HG03108 (cell line): ENCODE measurements around the gene HEMGN.
"Not testable (repeated sequence)": the region's sequence is repeated elsewhere in the genome, so short reads cannot be mapped to it uniquely, and the experiment has no call there.

Experiments used
- ATAC-seq: cut with Tn5 transposase; IDR thresholded peaks from one replicate; pipeline ENCODE4 v1.9.1; 2021; ENCODE audit warnings: moderate library complexity; ENCODE audit not compliant: unreplicated experiment

Gene HEMGN

GRCh38 chr9:97938081-97938644, at the start of gene HEMGN:
TSS of gene HEMGN (minus strand) at chr9:97938172. CDS start at chr9:97938136, 36 bp downstream.
- peak; percentile 56 for ATAC-seq

- ATAC-seq = no peak
Observed at GRCh38 chr9:97987487-97987886, 49.5 kb upstream of the HEMGN start.

- no peak for ATAC-seq
Observed at GRCh38 chr9:97985058-97985861, 47.3 kb upstream of the HEMGN start.

- no peak for ATAC-seq
Observed at GRCh38 chr9:97984188-97985057, 46.5 kb upstream of the HEMGN start.

GRCh38 chr9:97983589-97984187, 45.7 kb upstream of the HEMGN start:
- ATAC-seq = no peak

GRCh38 chr9:97982683-97983588, 45.0 kb upstream of the HEMGN start, which contains the start of gene ANP32B:
TSS of gene ANP32B (plus strand) at chr9:97983341. CDS start at chr9:97983556, 215 bp downstream.
- peak; percentile 64 for ATAC-seq

- ATAC-seq = no peak
Observed at GRCh38 chr9:97981846-97982682, 44.1 kb upstream of the HEMGN start.

GRCh38 chr9:97980918-97981845, 43.2 kb upstream of the HEMGN start:
- no peak for ATAC-seq

GRCh38 chr9:97980479-97980803, 42.5 kb upstream of the HEMGN start:
- no peak for ATAC-seq

- ATAC-seq = no peak
Observed at GRCh38 chr9:97979788-97980478, 42.0 kb upstream of the HEMGN start.

- ATAC-seq = no peak
Observed at GRCh38 chr9:97978371-97979130, 40.6 kb upstream of the HEMGN start.

- not testable (repeated sequence) for ATAC-seq
Observed at GRCh38 chr9:97976633-97977032, 38.7 kb upstream of the HEMGN start.

GRCh38 chr9:97975376-97975775, 37.4 kb upstream of the HEMGN start:
- ATAC-seq = no peak

- ATAC-seq = no peak
Observed at GRCh38 chr9:97972753-97973152, 34.8 kb upstream of the HEMGN start.

- ATAC-seq = no peak
Observed at GRCh38 chr9:97970165-97970564, 32.2 kb upstream of the HEMGN start.

- no peak for ATAC-seq
Observed at GRCh38 chr9:97969014-97969413, 31.0 kb upstream of the HEMGN start.

GRCh38 chr9:97966493-97966892, 28.5 kb upstream of the HEMGN start:
- ATAC-seq = no peak
